Endodermal cell (in vitro differentiated cells): Measurements from ENCODE around the gene RPL7A. TPM values are rescaled to one million over a fixed set of nuclear protein-coding genes. Genes with fewer than 3 reads are reported as not detected.

Experiments
- DNase-seq: peaks from one replicate; pipeline ENCODE4 v3.0.0-alpha.2; 2017
- H3K27ac ChIP-seq: 2 replicates; pipeline ENCODE4 v1.5.1; 2013; ENCODE audit warnings: mild to moderate bottlenecking, low read depth, low read length, moderate library complexity
- H3K27me3 ChIP-seq: 2 replicates; pipeline ENCODE4 v1.6.1; 2013; ENCODE audit warnings: mild to moderate bottlenecking, low read length, moderate library complexity; ENCODE audit not compliant: insufficient read depth, control insufficient read depth, poor library complexity, severe bottlenecking
- H3K36me3 ChIP-seq: 2 replicates; pipeline ENCODE4 v1.7.0; 2013; ENCODE audit warnings: mild to moderate bottlenecking, low read length, moderate library complexity; ENCODE audit not compliant: control insufficient read depth, insufficient read depth
- H3K4me1 ChIP-seq: one replicate; pipeline ENCODE4 v1.7.0; 2013; ENCODE audit warnings: low read length; ENCODE audit not compliant: control insufficient read depth, insufficient read depth
- H3K4me3 ChIP-seq: 2 replicates; pipeline ENCODE4 v1.5.1; 2013; ENCODE audit warnings: mild to moderate bottlenecking, low read length, moderate library complexity
- H3K9ac ChIP-seq: 2 replicates; pipeline ENCODE4 v1.6.1; 2013; ENCODE audit warnings: mild to moderate bottlenecking, low read length, moderate library complexity; ENCODE audit not compliant: poor library complexity, severe bottlenecking; ENCODE audit errors: extremely low read depth
- H3K9me3 ChIP-seq: 2 replicates; pipeline ENCODE4 v1.6.1; 2013; ENCODE audit warnings: mild to moderate bottlenecking, low read length, moderate library complexity; ENCODE audit not compliant: control insufficient read depth
- H3K27ac Mint-ChIP-seq: 2 replicates; pipeline ENCODE4 v1.8.0; 2020; ENCODE audit warnings: mixed read lengths
- H3K27me3 Mint-ChIP-seq: 2 replicates; pipeline ENCODE4 v1.8.0; 2021; ENCODE audit warnings: mild to moderate bottlenecking, mixed read lengths; ENCODE audit not compliant: insufficient read depth
- H3K36me3 Mint-ChIP-seq: 2 replicates; pipeline ENCODE4 v1.8.0; 2020; ENCODE audit warnings: low read depth, mixed read lengths
- H3K4me1 Mint-ChIP-seq: 2 replicates; pipeline ENCODE4 v1.8.0; 2020; ENCODE audit warnings: mixed read lengths
- H3K4me3 Mint-ChIP-seq: 2 replicates; pipeline ENCODE4 v1.8.0; 2020; ENCODE audit warnings: mild to moderate bottlenecking, moderate library complexity, mixed read lengths
- H3K9me3 Mint-ChIP-seq: 2 replicates; pipeline ENCODE4 v1.8.0; 2020; ENCODE audit warnings: mild to moderate bottlenecking, mixed read lengths
- CTCF ChIP-seq: fragments of 200-600 bp; sonication (generic); conservative IDR thresholded peaks from 2 replicates; pipeline ENCODE4 v1.5.0; 2021; ENCODE audit warnings: antibody characterized with exemption, mild to moderate bottlenecking
- WGBS, 2 experiments: methylation state at CpG; one replicate each; pipeline versions ENCODE4 v1.1.5 to v1.1.7; 2013; ENCODE audit warnings: missing lambda C conversion rate in 2 of 2, mixed read lengths in 1 of 2; ENCODE audit not compliant: insufficient coverage in 1 of 2, insufficient read length in 1 of 2; 5-methylcytosine and 5-hydroxymethylcytosine counted together
- total RNA-seq, 2 donors: library from RNA; stranded (reverse); fragmentation: NEBNext Ultra II Directional in 1 of 2; extraction: Animal tissue kit (Norgen Biotek cat#: 25700) in 1 of 2; gene quantifications; 2 replicates in 1 of 2; 3 replicates in 1 of 2; pipeline ENCODE4 v1.2.1, GENCODE V29; 2021

RPL7A gene
- total RNA-seq, 2 donors from 2014 or later: 2,418 to 2,634 TPM

GRCh38 chr9:133382507-133383141 is 34.6 kb downstream of the RPL7A start:
- H3K9ac ChIP-seq: no peak overlapping the region
- WGBS, 2 experiments: 88 to 93% methylated on average over 4 of the region's 4 CpGs

GRCh38 chr9:133383438-133383837 is 35.4 kb downstream of the RPL7A start:
- DNase-seq: no peak
- Histone ChIP-seq H3K9me3 (no peaks in the 10 kb centered on the region), H3K27ac (no peak overlapping the region), H3K4me3 (no peak overlapping the region), H3K27me3 (no peaks in the 10 kb centered on the region), H3K4me1 (no peaks in the 10 kb centered on the region), H3K9ac (no peak overlapping the region), H3K36me3 (no peaks in the 10 kb centered on the region)
- H3K4me3 Mint-ChIP-seq: no peak overlapping the region
- H3K9me3 Mint-ChIP-seq: no peaks in the 10 kb centered on the region
- TF ChIP-seq CTCF: no peak
- H3K4me1 Mint-ChIP-seq: no peaks in the 10 kb centered on the region
- 95% methylated on average over 3 of the region's 3 CpGs; no CpG with 5 or more reads in 1 of the 2 experiments for WGBS, 2 experiments
- no peak overlapping the region for H3K27ac Mint-ChIP-seq
- no peaks in the 10 kb centered on the region for H3K36me3 Mint-ChIP-seq
- H3K27me3 Mint-ChIP-seq: peaks cover under 1% of the 10 kb centered on the region

More at GRCh38 chr9:133382507-133383141, 34.6 kb downstream of the RPL7A start:
- no peaks in the 10 kb centered on the region for H3K9me3 ChIP-seq
- H3K4me1 ChIP-seq: no peaks in the 10 kb centered on the region
- DNase-seq: no peak
- Mint-ChIP-seq H3K27ac (no peak overlapping the region), H3K27me3 (peaks cover 6% of the 10 kb centered on the region), H3K36me3 (no peaks in the 10 kb centered on the region), H3K9me3 (peaks cover 2% of the 10 kb centered on the region), H3K4me1 (no peaks in the 10 kb centered on the region), H3K4me3 (no peak overlapping the region)
- no peak overlapping the region for H3K4me3 ChIP-seq
- no peak for TF ChIP-seq CTCF
- no peaks in the 10 kb centered on the region for H3K27me3 ChIP-seq
- H3K36me3 ChIP-seq: no peaks in the 10 kb centered on the region
- no peak overlapping the region for H3K27ac ChIP-seq

GRCh38 chr9:133384736-133385321 is 36.8 kb downstream of the RPL7A start:
- Histone ChIP-seq H3K27ac (no peak overlapping the region), H3K9ac (no peak overlapping the region), H3K36me3 (no peaks in the 10 kb centered on the region), H3K27me3 (no peaks in the 10 kb centered on the region), H3K4me3 (no peak overlapping the region), H3K9me3 (no peaks in the 10 kb centered on the region), H3K4me1 (no peaks in the 10 kb centered on the region)
- TF ChIP-seq CTCF: no peak
- H3K27ac Mint-ChIP-seq: no peak overlapping the region
- H3K27me3 Mint-ChIP-seq: peaks cover 4% of the 10 kb centered on the region
- no peaks in the 10 kb centered on the region for H3K4me1 Mint-ChIP-seq
- H3K4me3 Mint-ChIP-seq: no peak overlapping the region
- H3K9me3 Mint-ChIP-seq: peaks cover 3% of the 10 kb centered on the region
- DNase-seq: no peak
- WGBS, 2 experiments: 89 to 93% methylated on average over 13 to 17 of the region's 17 CpGs
- H3K36me3 Mint-ChIP-seq: no peaks in the 10 kb centered on the region
